GM12878 (cell line): ENCODE results near the gene TMED10. TPM values are rescaled to one million over a fixed set of nuclear protein-coding genes. Genes with fewer than 3 reads are reported as not detected.

ENCODE experiments used
- ATAC-seq: fragments of 200-7000 bp; cut with Tn5 transposase; 3 replicates; pipeline ENCODE4 v1.9.1; 2020; ENCODE audit warnings: mild to moderate bottlenecking, moderate library complexity
- BruUV-seq: library from RNA; stranded (reverse); fragments of 400-500 nt; replicated peaks from 2 replicates; lab custom pipeline; 2021; lab: Mats Ljungman, UMichigan
- CTCF ChIA-PET: fragments of 300-600 bp; sonication (Branson Sonifier 250); formaldehyde crosslinking; extraction: SDS; loops from one replicate; lab custom pipeline; 2021; ENCODE audit warnings: inconsistent platforms; lab: Yijun Ruan, JAX
- POLR2A ChIA-PET: fragments of 350-600 bp; formaldehyde crosslinking; extraction: SDS; loops from one replicate; lab custom pipeline; 2021; ENCODE audit warnings: inconsistent platforms; lab: Charles Lee
- RAD21 ChIA-PET: fragments of 300-600 bp; sonication (Branson Sonifier 250); formaldehyde crosslinking; loops from one replicate; lab custom pipeline; 2023; ENCODE audit warnings: antibody characterized with exemption; ENCODE audit not compliant: unreplicated experiment; lab: Charles Lee
- SMC1A ChIA-PET: fragments of 300-600 bp; sonication (Branson Sonifier 250); formaldehyde crosslinking; loops from one replicate; lab custom pipeline; 2023; ENCODE audit not compliant: unreplicated experiment, uncharacterized antibody; lab: Charles Lee
- DNase-seq: peaks from one replicate; pipeline ENCODE4 v3.0.0-alpha.2; 2011; ENCODE audit warnings: low read depth, low spot score
- FAIRE-seq: peaks from 3 replicates; lab custom pipeline; 2011; peaks lifted over from hg19 to GRCh38; lab: Jason Lieb, UNC
- H2AFZ ChIP-seq: 2 replicates; pipeline ENCODE4 v1.6.0; 2011; ENCODE audit warnings: low read depth, low read length, control low read depth; ENCODE audit not compliant: control insufficient read depth
- H3K27ac ChIP-seq: 2 replicates; pipeline ENCODE4 v1.5.1; 2011; ENCODE audit warnings: control low read depth; ENCODE audit not compliant: control insufficient read depth, insufficient read depth
- H3K27me3 ChIP-seq, 2 experiments: replicated peaks in 1 of 2; 2 replicates each; pipeline versions ENCODE4 v1.6.0 to v1.6.1; 2011; ENCODE audit warnings: low read length in 1 of 2; ENCODE audit not compliant: control insufficient read depth in 2 of 2, insufficient read depth in 2 of 2
- H3K36me3 ChIP-seq, 2 experiments: 2 replicates each; pipeline ENCODE4 v1.5.1; 2011; ENCODE audit warnings: low read length in 1 of 2; ENCODE audit not compliant: control insufficient read depth in 2 of 2, insufficient read depth in 2 of 2
- H3K4me1 ChIP-seq: 2 replicates; pipeline ENCODE4 v1.6.1; 2011; ENCODE audit warnings: mild to moderate bottlenecking, low read length, moderate library complexity, mixed read lengths; ENCODE audit not compliant: control insufficient read depth, insufficient read depth
- H3K4me2 ChIP-seq: 2 replicates; pipeline ENCODE4 v1.6.0; 2011; ENCODE audit warnings: control low read depth; ENCODE audit not compliant: control insufficient read depth, insufficient read depth
- H3K4me3 ChIP-seq: fragments of 200-600 bp; sonication (generic); 2 replicates; pipeline ENCODE4 v1.5.1; 2016
- H3K79me2 ChIP-seq: 2 replicates; pipeline ENCODE4 v1.6.0; 2011; ENCODE audit warnings: low read length; ENCODE audit not compliant: control insufficient read depth, insufficient read depth
- H3K9ac ChIP-seq: 2 replicates; pipeline ENCODE4 v1.8.0; 2011; ENCODE audit warnings: low read length, control low read depth, mixed read lengths; ENCODE audit not compliant: control insufficient read depth, insufficient read depth
- H3K9me3 ChIP-seq: replicated peaks from 3 replicates; pipeline ENCODE4 v1.5.1; 2011; ENCODE audit warnings: mild to moderate bottlenecking, low read length; ENCODE audit not compliant: control insufficient read depth, insufficient read depth
- H4K20me1 ChIP-seq: 2 replicates; pipeline ENCODE4 v1.6.0; 2011; ENCODE audit not compliant: control insufficient read depth, insufficient read depth
- BACH1 ChIP-seq: fragments of 450-650 bp; IDR thresholded peaks from 2 replicates; pipeline ENCODE4 v1.6.1; 2017; ENCODE audit warnings: mild to moderate bottlenecking, borderline replicate concordance
- CBFB ChIP-seq: IDR thresholded peaks from 2 replicates; pipeline ENCODE4 v1.6.1; 2016; ENCODE audit warnings: antibody characterized with exemption, low read depth
- ESRRA ChIP-seq: IDR thresholded peaks from 2 replicates; pipeline ENCODE4 v1.6.1; 2012; ENCODE audit warnings: mild to moderate bottlenecking, low read length, improper control_type of control experiment
- FOS ChIP-seq: IDR thresholded peaks from 3 replicates; pipeline ENCODE4 v1.6.1; 2011; ENCODE audit warnings: borderline replicate concordance; ENCODE audit not compliant: insufficient read length; ENCODE audit errors: extremely low read depth
- MLLT1 ChIP-seq: fragments of 450-650 bp; IDR thresholded peaks from 2 replicates; pipeline ENCODE4 v1.6.1; 2016; ENCODE audit warnings: mild to moderate bottlenecking
- NR2C2 ChIP-seq: IDR thresholded peaks from 2 replicates; pipeline ENCODE4 v1.6.1; 2011; ENCODE audit warnings: borderline replicate concordance, low read depth; ENCODE audit not compliant: control insufficient read depth, insufficient read length
- PAX5 ChIP-seq: IDR thresholded peaks from 2 replicates; pipeline ENCODE4 v1.6.1; 2011; ENCODE audit warnings: low read depth, low read length, borderline replicate concordance
- PML ChIP-seq: IDR thresholded peaks from 2 replicates; pipeline ENCODE4 v1.6.1; 2012; ENCODE audit warnings: low read length, inconsistent platforms
- RAD21 ChIP-seq: IDR thresholded peaks from 2 replicates; pipeline ENCODE4 v1.6.1; 2011; ENCODE audit warnings: mild to moderate bottlenecking, low read depth, low read length, moderate library complexity; ENCODE audit not compliant: insufficient read depth
- RUNX3 ChIP-seq: IDR thresholded peaks from 2 replicates; pipeline ENCODE4 v1.6.1; 2012; ENCODE audit warnings: low read length, inconsistent platforms
- SMAD5 ChIP-seq: IDR thresholded peaks from 2 replicates; pipeline ENCODE4 v1.6.1; 2016; ENCODE audit warnings: antibody characterized with exemption, low read depth
- SREBF1 ChIP-seq: IDR thresholded peaks from 2 replicates; pipeline ENCODE4 v1.6.1; 2012; ENCODE audit warnings: mild to moderate bottlenecking, low read length
- STAT3 ChIP-seq: IDR thresholded peaks from 2 replicates; pipeline ENCODE4 v1.6.1; 2011; ENCODE audit warnings: low read depth, low read length, improper control_type of control experiment
- TBL1XR1 ChIP-seq: IDR thresholded peaks from 2 replicates; pipeline ENCODE4 v1.6.1; 2012; ENCODE audit warnings: low read depth, low read length, improper control_type of control experiment
- ZNF217 ChIP-seq: fragments of 450-650 bp; IDR thresholded peaks from 2 replicates; pipeline ENCODE4 v1.6.1; 2017; ENCODE audit warnings: antibody characterized with exemption, mild to moderate bottlenecking
- ZSCAN29 ChIP-seq: fragments of 450-650 bp; IDR thresholded peaks from 2 replicates; pipeline ENCODE4 v1.6.1; 2017; ENCODE audit warnings: mild to moderate bottlenecking, moderate library complexity
- WGBS: methylation state at CpG from one replicate; pipeline ENCODE4 v1.1.6; 2016; ENCODE audit warnings: low lambda C conversion rate; ENCODE audit not compliant: insufficient replicate concordance, insufficient coverage; ENCODE audit errors: missing lambda C conversion rate; 5-methylcytosine and 5-hydroxymethylcytosine counted together
- in situ Hi-C: fragments of 300-500 bp; cut with MboI; formaldehyde crosslinking; loops from 9 replicates; pipeline ENCODE4 v1.14.3; 2018; ENCODE audit warnings: mixed read lengths
- intact Hi-C: fragments of 100-400 bp; cut with micrococcal nuclease; formaldehyde crosslinking; loops from one replicate; pipeline ENCODE4 v1.14.2; 2022; ENCODE audit not compliant: unreplicated experiment
- polyA plus RNA-seq, 11 experiments: library from polyadenylated mRNA; depleted of rRNA in 4 of 11; unstranded in 6 of 11; stranded (reverse) in 5 of 11; fragments of >200 nt; fragmentation: Nextera tagmentation in 4 of 11; fragmentation: Illumina TruSeq in 1 of 11; extraction: Ambion mirVana in 4 of 11; extraction: Trizol in 1 of 11; gene quantifications; 1 replicate in 1 of 11; 2 replicates in 10 of 11; pipeline versions ENCODE4 v1.2.1 to v1.2.3, GENCODE V29; 2011 to 2016; ENCODE audit warnings: inconsistent platforms in 2 of 11, missing spikeins in 2 of 11, low read depth in 1 of 11
- total RNA-seq, 4 experiments: library from RNA; depleted of rRNA in 3 of 4; stranded (reverse); fragments of >200 nt in 3 of 4; fragmentation: Illumina TruSeq in 1 of 4; extraction: Trizol in 1 of 4; gene quantifications; 2 replicates each; pipeline versions ENCODE4 v1.2.1 to v1.2.3, GENCODE V29; 2013 to 2021
- TF ChIP-seq, protein P1 (sequence below): IDR thresholded peaks from 2 replicates; pipeline ENCODE4 v1.6.1; 2012; ENCODE audit warnings: low read length, inconsistent platforms
- TF ChIP-seq, protein P2 (sequence below): fragments of 450-650 bp; IDR thresholded peaks from 2 replicates; pipeline ENCODE4 v1.6.1; 2017; ENCODE audit warnings: mild to moderate bottlenecking

TMED10 gene
- total and polyA plus RNA-seq, 10 of the 15 experiments (the other 5 are each of a cell fraction or from before 2014, with no cell fraction given): 99.8 to 270 (median 180) TPM

DNA sequence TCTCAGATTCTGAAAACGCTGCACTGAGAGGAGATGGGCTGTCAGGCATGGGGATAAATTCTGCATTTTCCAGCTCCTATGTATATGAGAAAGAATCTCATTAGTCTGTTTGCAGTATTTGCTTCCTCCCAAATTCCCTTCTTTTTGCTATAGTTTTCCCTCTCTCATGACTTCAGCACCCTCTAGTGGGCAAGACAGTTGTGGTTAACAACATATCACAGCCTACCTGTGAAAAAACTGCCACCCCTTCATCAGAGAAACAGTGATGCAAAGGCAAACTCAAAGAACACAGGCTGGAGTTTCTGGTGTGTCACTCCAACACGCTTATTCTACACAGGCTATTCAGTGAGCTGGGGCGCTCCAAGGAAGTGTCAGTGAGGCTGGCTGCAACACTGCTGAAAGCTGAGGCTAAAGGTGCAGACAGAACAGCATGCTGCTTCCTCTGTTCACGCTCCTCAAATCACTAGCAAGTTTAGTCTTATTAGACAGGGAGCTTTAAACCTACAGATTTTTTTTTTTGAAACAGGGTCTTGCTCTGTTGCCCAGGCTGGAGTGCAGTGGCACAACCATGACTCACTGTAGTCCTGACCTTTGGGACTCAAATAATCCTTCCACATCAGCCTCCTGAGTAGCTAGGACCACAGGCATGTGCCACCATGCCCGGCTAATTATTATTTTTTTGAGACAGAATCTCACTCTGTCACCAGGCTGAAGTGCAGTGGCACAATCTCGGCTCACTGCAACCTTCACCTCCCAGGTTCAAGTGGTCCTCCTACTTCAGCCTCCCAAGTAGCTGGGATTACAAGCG is 87.6 kb downstream of the TMED10 start:
- Histone ChIP-seq H3K27me3 (no peaks in the 10 kb centered on the region), H3K4me3 (no peak overlapping the region), H3K79me2 (no peaks in the 10 kb centered on the region), H4K20me1 (no peaks in the 10 kb centered on the region), H3K4me1 (no peaks in the 10 kb centered on the region), H3K9me3 (no peaks in the 10 kb centered on the region), H3K4me2 (no peak overlapping the region), H3K36me3 (peaks cover 4 to 20% of the 10 kb centered on the region in 2 experiments), H3K9ac (no peak overlapping the region), H3K27ac (no peak overlapping the region), H2AFZ (no peak overlapping the region)
- peak; percentile 64 for FAIRE-seq
- no TSS peak for BruUV-seq
- no peak for DNase-seq
- in situ Hi-C loops (no loop called here), intact Hi-C loops (loop anchor here (1.0 kb wide), 3 partner anchors 142 to 227 kb away; no protein-coding TSS in a partner anchor)
- ChIA-PET CTCF (interaction anchor here (0.6 to 7.2 kb wide), 54 partner anchors 8 to 480 kb away, joined by 3 to 129 read pairs (median 4); partner anchors contain the start of genes ACYP1, MLH3 and PGF), POLR2A (interaction anchor here (0.6 to 1.0 kb wide), 3 partner anchors 85 to 184 kb away, joined by 3 read pairs; no protein-coding TSS in a partner anchor), SMC1A (interaction anchor here (0.7 to 4.6 kb wide), 29 partner anchors 8 to 434 kb away, joined by 3 to 39 read pairs (median 4); partner anchors contain the start of gene EIF2B2), RAD21 (interaction anchor here (0.6 to 3.3 kb wide), 25 partner anchors 25 to 480 kb away, joined by 3 to 30 read pairs (median 4); partner anchors contain the start of gene ACYP1)
- ATAC-seq: peak; percentile 82
- WGBS: 79% methylated on average over 7 of the region's 7 CpGs
- TF ChIP-seq ZSCAN29: no peak
- TF ChIP-seq SMAD5: no peak
- no peak for TF ChIP-seq PAX5
- peak; percentile 91 for TF ChIP-seq RUNX3
- TF ChIP-seq PML: no peak
- TF ChIP-seq CBFB: peak; percentile 66; the same call in 1 of the 2 replicates
- peak; percentile 91 for TF ChIP-seq RAD21
- TF ChIP-seq FOS: no peak
- no peak for TF ChIP-seq ESRRA
- TF ChIP-seq MLLT1: no peak
- no peak for TF ChIP-seq ZNF217
- TF ChIP-seq, protein P1, sequence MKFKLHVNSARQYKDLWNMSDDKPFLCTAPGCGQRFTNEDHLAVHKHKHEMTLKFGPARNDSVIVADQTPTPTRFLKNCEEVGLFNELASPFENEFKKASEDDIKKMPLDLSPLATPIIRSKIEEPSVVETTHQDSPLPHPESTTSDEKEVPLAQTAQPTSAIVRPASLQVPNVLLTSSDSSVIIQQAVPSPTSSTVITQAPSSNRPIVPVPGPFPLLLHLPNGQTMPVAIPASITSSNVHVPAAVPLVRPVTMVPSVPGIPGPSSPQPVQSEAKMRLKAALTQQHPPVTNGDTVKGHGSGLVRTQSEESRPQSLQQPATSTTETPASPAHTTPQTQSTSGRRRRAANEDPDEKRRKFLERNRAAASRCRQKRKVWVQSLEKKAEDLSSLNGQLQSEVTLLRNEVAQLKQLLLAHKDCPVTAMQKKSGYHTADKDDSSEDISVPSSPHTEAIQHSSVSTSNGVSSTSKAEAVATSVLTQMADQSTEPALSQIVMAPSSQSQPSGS: no peak
- no peak for TF ChIP-seq TBL1XR1
- no peak for TF ChIP-seq BACH1
- TF ChIP-seq, protein P2, sequence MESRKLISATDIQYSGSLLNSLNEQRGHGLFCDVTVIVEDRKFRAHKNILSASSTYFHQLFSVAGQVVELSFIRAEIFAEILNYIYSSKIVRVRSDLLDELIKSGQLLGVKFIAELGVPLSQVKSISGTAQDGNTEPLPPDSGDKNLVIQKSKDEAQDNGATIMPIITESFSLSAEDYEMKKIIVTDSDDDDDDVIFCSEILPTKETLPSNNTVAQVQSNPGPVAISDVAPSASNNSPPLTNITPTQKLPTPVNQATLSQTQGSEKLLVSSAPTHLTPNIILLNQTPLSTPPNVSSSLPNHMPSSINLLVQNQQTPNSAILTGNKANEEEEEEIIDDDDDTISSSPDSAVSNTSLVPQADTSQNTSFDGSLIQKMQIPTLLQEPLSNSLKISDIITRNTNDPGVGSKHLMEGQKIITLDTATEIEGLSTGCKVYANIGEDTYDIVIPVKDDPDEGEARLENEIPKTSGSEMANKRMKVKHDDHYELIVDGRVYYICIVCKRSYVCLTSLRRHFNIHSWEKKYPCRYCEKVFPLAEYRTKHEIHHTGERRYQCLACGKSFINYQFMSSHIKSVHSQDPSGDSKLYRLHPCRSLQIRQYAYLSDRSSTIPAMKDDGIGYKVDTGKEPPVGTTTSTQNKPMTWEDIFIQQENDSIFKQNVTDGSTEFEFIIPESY: no peak
- TF ChIP-seq STAT3: no peak
- no peak for TF ChIP-seq NR2C2
- no peak for TF ChIP-seq SREBF1
